ENCODE data around the gene LARGE1.

Gene LARGE1

GRCh38 chr22:33788927-33789326 lies 131.3 kb downstream of the LARGE1 start:
- TF ChIP-seq CTCF (IDR thresholded peaks at IDR 0.05; ENCODE audit: insufficient read depth, low read depth, low read length, missing control alignments) = no peak
- no peak for DNase-seq (ENCODE audit: low read depth)
- H3K4me3 ChIP-seq (ENCODE audit: low read length) = no peak overlapping the region

- TF ChIP-seq CTCF (IDR thresholded peaks at IDR 0.05; ENCODE audit: insufficient read depth, low read depth, low read length, missing control alignments) = no peak
- H3K4me3 ChIP-seq (ENCODE audit: low read length) = no peak overlapping the region
- DNase-seq (ENCODE audit: low read depth) = no peak
Observed at GRCh38 chr22:33787645-33788456, 132.4 kb downstream of the LARGE1 start.

- DNase-seq (ENCODE audit: low read depth) = no peak
- no peak for TF ChIP-seq CTCF (IDR thresholded peaks at IDR 0.05; ENCODE audit: insufficient read depth, low read depth, low read length, missing control alignments)
- no peak overlapping the region for H3K4me3 ChIP-seq (ENCODE audit: low read length)
Observed at GRCh38 chr22:33786149-33786548, 134.1 kb downstream of the LARGE1 start.

GRCh38 chr22:33785283-33785968 lies 134.8 kb downstream of the LARGE1 start:
- no peak overlapping the region for H3K4me3 ChIP-seq (ENCODE audit: low read length)
- peak; percentile 44 for DNase-seq (ENCODE audit: low read depth)
- no peak for TF ChIP-seq CTCF (IDR thresholded peaks at IDR 0.05; ENCODE audit: insufficient read depth, low read depth, low read length, missing control alignments)

- TF ChIP-seq CTCF (IDR thresholded peaks at IDR 0.05; ENCODE audit: insufficient read depth, low read depth, low read length, missing control alignments) = no peak
- no peak for DNase-seq (ENCODE audit: low read depth)
Observed at GRCh38 chr22:33781411-33781810, 138.9 kb downstream of the LARGE1 start.

DNA sequence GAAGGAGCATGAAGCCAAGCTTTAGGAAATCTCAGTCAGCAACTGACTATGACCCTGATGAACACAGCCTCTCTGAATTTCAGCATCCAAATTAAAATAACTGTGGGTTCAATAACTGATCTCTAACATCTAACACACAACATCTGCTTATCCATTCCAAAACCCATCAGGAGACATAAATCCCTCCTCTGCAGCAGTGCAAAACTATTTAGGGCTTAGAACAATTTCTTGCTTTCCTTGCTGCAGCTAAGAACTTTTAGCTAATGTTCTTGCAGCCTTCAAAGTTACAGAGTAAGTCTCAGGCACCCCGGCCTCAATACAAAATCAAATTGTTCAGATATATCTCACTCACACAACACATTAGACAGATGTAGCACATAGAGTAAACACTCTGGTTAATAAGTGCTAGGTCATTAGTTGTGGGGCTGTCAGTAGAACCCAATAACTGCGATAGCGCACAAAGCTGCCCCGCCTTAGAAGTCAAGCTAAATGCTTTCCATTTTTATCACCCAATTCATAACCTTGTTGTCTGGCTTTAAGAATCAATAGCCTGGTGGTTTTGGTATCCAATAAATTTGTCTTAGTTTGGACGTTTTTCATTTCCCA lies 139.6 kb downstream of the LARGE1 start:
- TF ChIP-seq CTCF (IDR thresholded peaks at IDR 0.05; ENCODE audit: insufficient read depth, low read depth, low read length, missing control alignments) = no peak
- H3K4me3 ChIP-seq (ENCODE audit: low read length) = no peak overlapping the region
- DNase-seq (ENCODE audit: low read depth) = no peak

More at GRCh38 chr22:33781411-33781810, 138.9 kb downstream of the LARGE1 start:
- H3K4me3 ChIP-seq (ENCODE audit: low read length) = no peak overlapping the region

Data from epithelial cell of esophagus (primary cell).